Measurements from ENCODE around the gene CLSTN2. TPM values are rescaled to one million over a fixed set of nuclear protein-coding genes. Genes with fewer than 3 reads are reported as not detected.

CLSTN2 gene
- total RNA-seq, 1 donor from 2014 or later, result 3.9 TPM

DNA sequence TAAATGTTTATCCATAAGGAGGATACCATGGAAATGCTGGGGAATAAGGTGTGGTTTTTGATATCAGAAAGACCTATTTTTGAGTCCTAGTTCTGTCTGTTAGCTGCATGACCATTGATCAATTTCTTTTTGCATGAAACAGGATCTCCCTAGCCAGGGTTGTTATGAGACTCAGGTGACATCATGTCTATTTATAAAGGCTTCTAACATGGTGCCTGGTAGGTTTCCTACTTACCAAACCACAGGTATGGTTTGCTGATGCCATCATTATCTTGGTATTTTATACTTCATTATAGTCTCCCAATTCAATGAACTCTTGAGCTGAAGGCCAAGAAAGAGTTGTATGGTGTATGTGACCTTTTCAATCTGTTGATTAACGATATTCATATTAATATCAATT lies 144.0 kb downstream of the CLSTN2 start:
- no peak for DNase-seq (ENCODE audit: low spot score)
- intact Hi-C loops (cut with DNase I), result no loop called here

- intact Hi-C loops (cut with DNase I), result no loop called here
- DNase-seq (ENCODE audit: low spot score), result no peak
These were observed 146.9 kb downstream of the CLSTN2 start for GRCh38 chr3:140081887-140082286.

- intact Hi-C loops (cut with DNase I), result no loop called here
- DNase-seq (ENCODE audit: low spot score), result no peak
These were observed 150.0 kb downstream of the CLSTN2 start for GRCh38 chr3:140085001-140085400.

- DNase-seq (ENCODE audit: low spot score), result no peak
- intact Hi-C loops (cut with DNase I), result no loop called here
These were observed 151.7 kb downstream of the CLSTN2 start for GRCh38 chr3:140086642-140087041.

- DNase-seq (ENCODE audit: low spot score), result no peak
- intact Hi-C loops (cut with DNase I), result no loop called here
These were observed 153.1 kb downstream of the CLSTN2 start for GRCh38 chr3:140088058-140088457.

- intact Hi-C loops (cut with DNase I), result no loop called here
- DNase-seq (ENCODE audit: low spot score), result no peak
These were observed 153.5 kb downstream of the CLSTN2 start for GRCh38 chr3:140088513-140088912.

GRCh38 chr3:140089403-140090072 lies 154.6 kb downstream of the CLSTN2 start:
- no peak for DNase-seq (ENCODE audit: low spot score)
- intact Hi-C loops (cut with DNase I), result no loop called here

DNA sequence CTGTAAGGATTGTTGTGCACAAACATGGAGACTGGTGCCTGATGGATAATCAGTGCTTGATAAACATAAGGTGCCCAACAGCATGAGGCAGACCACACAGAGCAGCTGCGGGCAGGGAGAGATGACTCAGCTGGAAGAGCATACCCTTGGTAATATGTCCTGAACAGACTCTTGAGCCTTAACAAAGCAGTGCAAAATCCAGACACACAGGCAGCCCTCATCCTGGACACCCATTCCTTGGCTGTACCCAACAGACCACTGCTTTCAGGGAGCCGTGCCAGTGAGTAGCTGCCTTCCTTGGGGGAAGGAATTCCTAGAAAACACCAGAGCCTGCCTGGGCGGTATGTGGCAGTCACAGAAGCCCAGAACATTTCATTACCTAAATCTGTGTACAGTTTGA lies 156.2 kb downstream of the CLSTN2 start:
- intact Hi-C loops (cut with DNase I), result no loop called here
- no peak for DNase-seq (ENCODE audit: low spot score)

GRCh38 chr3:140092848-140093536 lies 158.0 kb downstream of the CLSTN2 start:
- intact Hi-C loops (cut with DNase I), result no loop called here
- no peak for DNase-seq (ENCODE audit: low spot score)

- intact Hi-C loops (cut with DNase I), result no loop called here
- DNase-seq (ENCODE audit: low spot score), result no peak
These were observed 158.8 kb downstream of the CLSTN2 start for GRCh38 chr3:140093742-140094141.

DNA sequence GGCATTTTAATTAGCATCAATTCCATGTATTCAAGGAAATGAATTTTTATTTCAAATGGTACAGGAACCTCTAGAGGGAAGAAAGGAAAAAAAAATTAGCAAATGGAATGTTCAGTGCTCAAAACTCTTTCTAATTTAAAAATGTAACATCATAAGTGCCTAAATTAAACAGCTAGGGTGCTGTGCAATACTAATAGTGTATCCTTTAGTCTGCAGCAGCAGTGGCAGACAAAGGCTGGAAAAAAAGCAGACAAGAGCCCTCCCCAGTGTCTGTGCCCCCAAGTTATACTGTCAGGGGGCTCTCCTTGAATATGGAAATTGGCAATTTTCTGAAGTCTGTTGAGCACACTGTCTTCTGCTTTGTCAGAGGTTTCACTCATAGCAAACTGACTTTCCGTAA lies 159.5 kb downstream of the CLSTN2 start:
- intact Hi-C loops (cut with DNase I), result no loop called here

GRCh38 chr3:140096037-140096436 lies 161.1 kb downstream of the CLSTN2 start:
- DNase-seq (ENCODE audit: low spot score), result no peak
- intact Hi-C loops (cut with DNase I), result no loop called here

More for the DNA sequence above, 159.5 kb downstream of the CLSTN2 start:
- no peak for DNase-seq (ENCODE audit: low spot score)

GRCh38 chr3:140097874-140098635 lies 163.1 kb downstream of the CLSTN2 start:
- no peak for DNase-seq (ENCODE audit: low spot score)
- intact Hi-C loops (cut with DNase I), result no loop called here

DNA sequence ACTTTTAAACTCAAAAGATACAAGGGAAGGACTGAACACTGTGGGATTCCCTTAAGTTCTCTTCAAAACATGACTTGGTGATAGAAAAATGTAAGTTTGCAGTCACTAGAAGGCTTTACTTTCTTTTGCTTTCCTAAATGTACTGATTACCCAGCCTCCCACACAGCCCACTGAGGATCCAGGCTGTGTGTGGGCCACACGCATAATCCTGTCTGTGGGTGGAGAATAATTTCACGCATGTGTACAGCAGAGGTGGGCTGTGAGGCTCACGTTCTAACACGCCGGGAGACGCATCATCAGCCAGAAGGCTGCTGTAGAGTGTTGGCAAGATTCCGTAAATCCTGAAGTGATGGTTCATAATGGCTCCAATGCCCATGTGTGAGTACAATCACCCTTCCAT lies 165.5 kb downstream of the CLSTN2 start:
- intact Hi-C loops (cut with DNase I), result no loop called here
- DNase-seq (ENCODE audit: low spot score), result no peak

GRCh38 chr3:140103166-140103565 lies 168.2 kb downstream of the CLSTN2 start:
- no peak for DNase-seq (ENCODE audit: low spot score)
- intact Hi-C loops (cut with DNase I), result no loop called here

- DNase-seq (ENCODE audit: low spot score), result no peak
- intact Hi-C loops (cut with DNase I), result no loop called here
These were observed 169.1 kb downstream of the CLSTN2 start for GRCh38 chr3:140103986-140104645.

- intact Hi-C loops (cut with DNase I), result no loop called here
- peak; percentile 20 for DNase-seq (ENCODE audit: low spot score)
These were observed 179.2 kb downstream of the CLSTN2 start for GRCh38 chr3:140113996-140114788.

- DNase-seq (ENCODE audit: low spot score), result peak; percentile 26
These were observed 179.8 kb downstream of the CLSTN2 start for GRCh38 chr3:140114789-140115080.

GRCh38 chr3:140117096-140117526 lies 182.1 kb downstream of the CLSTN2 start:
- intact Hi-C loops (cut with DNase I), result no loop called here
- DNase-seq (ENCODE audit: low spot score), result peak; percentile 24

More at GRCh38 chr3:140114789-140115080, 179.8 kb downstream of the CLSTN2 start:
- intact Hi-C loops (cut with DNase I), result no loop called here
